Measurements from ENCODE around the gene STXBP4. TPM values are rescaled to one million over a fixed set of nuclear protein-coding genes. Genes with fewer than 3 reads are reported as not detected.

STXBP4 gene
- total RNA-seq, 6 experiments from 2014 or later = 9.4 to 12.9 (median 11.4) TPM

DNA sequence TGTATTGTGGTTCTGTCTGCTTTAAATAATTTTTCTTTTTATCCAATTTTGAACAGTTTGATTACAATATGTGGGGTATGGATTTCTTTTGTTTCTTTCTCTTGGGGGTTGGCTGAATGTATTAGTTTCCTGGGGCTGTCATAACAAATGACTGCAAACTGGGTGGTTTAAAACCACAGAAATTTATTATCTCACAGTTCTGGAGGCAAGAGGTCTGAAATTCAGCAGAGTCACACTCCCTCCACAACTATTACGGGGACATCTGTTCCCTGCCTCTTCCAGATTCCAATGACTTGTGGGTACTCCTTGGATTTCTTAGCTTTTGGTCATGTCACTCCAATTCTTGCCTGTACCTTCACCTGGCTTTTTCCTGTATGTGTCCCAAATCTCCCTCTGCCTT lies 23.8 kb upstream of the STXBP4 start:
- no peak overlapping the region for H3K4me3 Mint-ChIP-seq
- H3K27me3 Mint-ChIP-seq (ENCODE audit: insufficient read depth) = no peaks in the 10 kb centered on the region; the same call in 1 of the 2 replicates
- DNase-seq = no peak
- H3K36me3 Mint-ChIP-seq (ENCODE audit: low read depth) = peaks cover 26% of the 10 kb centered on the region
- no peaks in the 10 kb centered on the region for H3K9me3 Mint-ChIP-seq
- TF ChIP-seq, protein P1, sequence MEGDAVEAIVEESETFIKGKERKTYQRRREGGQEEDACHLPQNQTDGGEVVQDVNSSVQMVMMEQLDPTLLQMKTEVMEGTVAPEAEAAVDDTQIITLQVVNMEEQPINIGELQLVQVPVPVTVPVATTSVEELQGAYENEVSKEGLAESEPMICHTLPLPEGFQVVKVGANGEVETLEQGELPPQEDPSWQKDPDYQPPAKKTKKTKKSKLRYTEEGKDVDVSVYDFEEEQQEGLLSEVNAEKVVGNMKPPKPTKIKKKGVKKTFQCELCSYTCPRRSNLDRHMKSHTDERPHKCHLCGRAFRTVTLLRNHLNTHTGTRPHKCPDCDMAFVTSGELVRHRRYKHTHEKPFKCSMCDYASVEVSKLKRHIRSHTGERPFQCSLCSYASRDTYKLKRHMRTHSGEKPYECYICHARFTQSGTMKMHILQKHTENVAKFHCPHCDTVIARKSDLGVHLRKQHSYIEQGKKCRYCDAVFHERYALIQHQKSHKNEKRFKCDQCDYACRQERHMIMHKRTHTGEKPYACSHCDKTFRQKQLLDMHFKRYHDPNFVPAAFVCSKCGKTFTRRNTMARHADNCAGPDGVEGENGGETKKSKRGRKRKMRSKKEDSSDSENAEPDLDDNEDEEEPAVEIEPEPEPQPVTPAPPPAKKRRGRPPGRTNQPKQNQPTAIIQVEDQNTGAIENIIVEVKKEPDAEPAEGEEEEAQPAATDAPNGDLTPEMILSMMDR (IDR thresholded peaks at IDR 0.05) = no peak
- no peak overlapping the region for H3K27ac Mint-ChIP-seq
- peaks cover 30% of the 10 kb centered on the region for H3K4me1 Mint-ChIP-seq (ENCODE audit: low read depth)

DNA sequence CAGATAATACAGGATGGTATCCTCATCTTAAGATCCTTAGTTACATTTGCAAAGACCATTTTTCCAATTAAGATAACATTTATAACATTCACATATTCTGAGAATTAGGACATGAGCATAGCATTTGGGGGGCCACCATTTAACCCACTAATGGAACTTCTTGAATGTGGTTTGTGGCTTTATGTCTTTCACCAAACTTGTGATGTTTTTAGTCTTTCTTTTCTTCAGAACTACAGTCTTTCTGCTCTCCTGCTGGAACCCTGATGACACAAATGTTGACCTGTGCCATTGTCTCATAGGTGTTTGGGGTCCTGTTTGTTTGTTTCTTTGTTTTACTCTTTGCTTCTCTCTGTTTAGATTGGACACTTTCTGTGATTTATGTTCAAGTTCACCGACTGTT lies 23.3 kb upstream of the STXBP4 start:
- Mint-ChIP-seq H3K36me3 (ENCODE audit: low read depth) (peaks cover 28% of the 10 kb centered on the region), H3K27me3 (ENCODE audit: insufficient read depth) (no peaks in the 10 kb centered on the region; the same call in 1 of the 2 replicates), H3K4me3 (no peak overlapping the region), H3K9me3 (no peaks in the 10 kb centered on the region), H3K4me1 (ENCODE audit: low read depth) (peaks cover 30% of the 10 kb centered on the region), H3K27ac (no peak overlapping the region)
- DNase-seq = no peak
- TF ChIP-seq, protein P1 (IDR thresholded peaks at IDR 0.05) = no peak

DNA sequence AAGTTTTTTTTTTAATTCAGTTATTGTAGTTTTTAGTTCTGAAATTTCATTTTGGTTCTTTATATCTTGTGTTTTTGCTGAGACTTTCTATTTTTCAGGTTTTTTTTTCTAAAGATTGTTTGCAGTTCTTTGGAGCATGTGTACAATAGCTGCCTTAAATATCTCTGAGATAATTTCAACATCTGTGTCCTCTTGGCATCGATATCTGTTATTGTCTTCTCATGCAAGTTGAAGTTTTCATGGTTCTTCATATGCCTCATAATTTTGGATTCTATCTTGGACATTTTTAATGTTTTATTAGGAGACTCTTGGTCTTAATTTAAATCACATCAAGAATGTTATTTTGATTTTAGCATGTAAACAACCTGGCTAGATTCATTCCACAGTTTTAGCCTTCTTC lies 22.9 kb upstream of the STXBP4 start:
- Mint-ChIP-seq H3K4me3 (no peak overlapping the region), H3K4me1 (ENCODE audit: low read depth) (peaks cover 30% of the 10 kb centered on the region), H3K27ac (no peak overlapping the region), H3K27me3 (ENCODE audit: insufficient read depth) (no peaks in the 10 kb centered on the region; the same call in 1 of the 2 replicates), H3K9me3 (no peaks in the 10 kb centered on the region), H3K36me3 (ENCODE audit: low read depth) (peaks cover 32% of the 10 kb centered on the region)
- TF ChIP-seq, protein P1 (IDR thresholded peaks at IDR 0.05) = no peak
- no peak for DNase-seq

DNA sequence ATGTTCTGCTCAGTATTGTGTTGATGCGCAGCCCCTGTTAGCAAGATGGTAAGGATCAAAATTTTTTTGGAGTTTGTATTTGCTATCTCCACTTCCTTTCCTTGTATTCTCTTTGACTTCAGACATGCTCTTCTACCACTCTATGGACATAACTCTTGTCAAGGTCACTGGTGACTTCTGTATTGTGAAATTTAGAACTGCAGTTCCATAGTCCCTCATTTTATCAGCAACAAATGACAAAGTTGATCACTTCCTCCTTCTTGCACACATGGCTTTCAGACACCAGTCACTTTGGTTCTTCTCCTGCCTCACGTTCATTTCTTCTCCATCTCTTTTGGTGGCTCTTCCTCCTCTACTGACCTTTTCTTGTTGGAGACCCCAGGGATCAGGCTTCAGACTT lies 21.2 kb upstream of the STXBP4 start:
- Mint-ChIP-seq H3K27ac (no peak overlapping the region), H3K36me3 (ENCODE audit: low read depth) (peaks cover 38% of the 10 kb centered on the region), H3K4me1 (ENCODE audit: low read depth) (peaks cover 30% of the 10 kb centered on the region), H3K27me3 (ENCODE audit: insufficient read depth) (no peaks in the 10 kb centered on the region; the same call in 1 of the 2 replicates), H3K9me3 (no peaks in the 10 kb centered on the region), H3K4me3 (no peak overlapping the region)
- TF ChIP-seq, protein P1 (IDR thresholded peaks at IDR 0.05) = no peak
- no peak for DNase-seq

DNA sequence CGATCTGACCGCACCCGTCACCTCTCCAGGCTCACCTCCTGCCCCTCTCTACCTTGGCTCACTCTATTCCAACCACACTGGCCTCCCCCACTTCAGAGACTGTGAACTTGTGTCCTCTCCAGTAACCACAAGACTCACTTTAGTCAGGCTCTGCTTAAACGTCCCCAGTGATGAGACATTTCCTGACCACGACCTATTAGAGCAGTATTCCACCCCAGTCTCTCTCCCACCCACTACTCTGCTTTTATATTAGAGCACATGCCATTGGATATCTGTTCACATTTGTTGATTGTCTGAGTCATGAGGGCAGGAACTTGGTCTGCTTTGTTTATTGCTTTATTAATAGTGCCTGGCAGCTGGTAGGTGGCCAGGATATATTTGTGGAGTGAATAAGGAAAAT lies 20.2 kb upstream of the STXBP4 start:
- H3K36me3 Mint-ChIP-seq (ENCODE audit: low read depth) = peaks cover 39% of the 10 kb centered on the region
- TF ChIP-seq, protein P1 (IDR thresholded peaks at IDR 0.05) = no peak
- H3K27me3 Mint-ChIP-seq (ENCODE audit: insufficient read depth) = no peaks in the 10 kb centered on the region; the same call in 1 of the 2 replicates
- peak; percentile 96 for DNase-seq
- H3K27ac Mint-ChIP-seq = peak overlapping the region; percentile 42
- peak overlapping the region; percentile 34; the same call in 1 of the 2 replicates for H3K4me3 Mint-ChIP-seq
- H3K4me1 Mint-ChIP-seq (ENCODE audit: low read depth) = peaks cover 30% of the 10 kb centered on the region
- H3K9me3 Mint-ChIP-seq = no peaks in the 10 kb centered on the region

DNA sequence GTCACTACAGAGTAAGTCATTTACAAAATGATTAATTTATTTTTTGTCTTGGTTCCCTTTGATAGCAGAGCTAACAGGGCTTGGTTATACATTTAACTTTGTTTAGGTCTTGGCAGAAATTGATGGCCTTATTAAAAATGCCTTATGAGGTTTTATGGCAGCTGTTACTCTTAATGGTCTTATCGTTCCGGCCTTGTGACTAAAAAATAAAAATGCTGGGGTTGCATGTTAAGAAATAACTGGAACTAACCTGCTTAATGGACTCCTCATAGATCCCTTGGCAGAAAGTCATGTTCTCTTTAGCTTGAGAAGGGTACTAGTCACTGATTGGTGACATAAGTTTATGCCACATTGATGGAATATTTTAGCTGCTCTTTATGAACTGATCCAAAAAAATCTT lies 18.4 kb upstream of the STXBP4 start:
- TF ChIP-seq, protein P1 (IDR thresholded peaks at IDR 0.05) = no peak
- Mint-ChIP-seq H3K4me1 (ENCODE audit: low read depth) (peaks cover 22% of the 10 kb centered on the region), H3K9me3 (no peaks in the 10 kb centered on the region), H3K27me3 (ENCODE audit: insufficient read depth) (no peaks in the 10 kb centered on the region; the same call in 1 of the 2 replicates), H3K4me3 (no peak overlapping the region), H3K27ac (no peak overlapping the region), H3K36me3 (ENCODE audit: low read depth) (peaks cover 49% of the 10 kb centered on the region)
- DNase-seq = no peak

All from HFFc6 (cell line).